ENCODE results near the gene CRYBG1.

Gene CRYBG1

DNA sequence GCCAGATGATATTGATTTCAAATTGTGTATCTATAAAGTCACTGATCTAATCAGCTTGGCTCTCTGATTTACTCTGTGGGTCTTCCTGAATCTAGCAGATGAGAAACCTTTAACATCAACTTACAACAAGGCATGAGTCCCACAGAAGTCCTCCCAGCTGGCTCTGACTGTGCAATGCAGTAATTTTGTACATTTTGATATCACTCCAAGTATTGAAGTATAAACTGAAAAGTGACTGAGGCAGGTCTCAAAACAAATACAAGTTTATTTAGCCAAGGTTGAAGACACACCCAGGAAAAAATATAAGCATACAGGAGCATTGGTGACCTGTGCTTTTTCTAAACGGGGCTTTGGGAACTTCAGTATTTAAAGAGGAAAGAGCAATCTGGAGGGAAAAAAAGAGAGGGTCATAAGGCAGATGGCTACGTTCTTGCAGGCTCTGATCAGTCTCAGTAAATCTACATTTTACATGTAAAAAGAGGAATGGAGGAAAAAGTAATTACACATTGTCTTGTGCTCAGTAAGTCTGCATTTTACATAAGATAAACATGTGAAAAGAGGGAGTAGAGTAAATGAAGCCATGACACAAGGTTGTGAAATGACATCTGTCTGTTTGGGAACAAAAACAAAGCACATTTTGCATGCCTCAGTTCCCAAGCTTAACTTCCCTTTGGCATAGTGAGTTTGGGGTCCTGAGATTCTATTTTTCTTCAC is 59.5 kb downstream of the CRYBG1 start:
- DNase-seq (ENCODE audit: low read depth in 4 of 4, low spot score in 1 of 4), result no peak

DNA sequence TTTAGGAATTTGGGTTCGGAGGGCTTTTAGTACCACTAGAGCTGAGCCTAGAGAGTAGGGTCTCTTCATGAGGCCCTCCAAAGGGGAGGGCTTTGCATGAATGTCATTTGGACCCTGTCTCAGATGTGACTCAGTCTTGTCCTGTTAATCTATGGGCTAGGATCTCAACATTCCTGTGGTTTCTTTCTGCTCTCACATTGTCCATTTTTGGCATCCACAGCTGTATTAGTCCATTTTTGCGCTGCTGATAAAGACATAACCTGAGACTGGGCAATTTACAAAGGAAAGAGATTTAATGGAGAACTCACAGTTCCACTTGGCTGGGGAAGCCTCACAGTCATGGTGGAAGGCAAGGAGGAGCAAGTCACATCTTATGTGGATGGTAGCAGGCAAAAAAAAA is 61.0 kb downstream of the CRYBG1 start:
- no peak for DNase-seq (ENCODE audit: low read depth in 4 of 4, low spot score in 1 of 4)

DNA sequence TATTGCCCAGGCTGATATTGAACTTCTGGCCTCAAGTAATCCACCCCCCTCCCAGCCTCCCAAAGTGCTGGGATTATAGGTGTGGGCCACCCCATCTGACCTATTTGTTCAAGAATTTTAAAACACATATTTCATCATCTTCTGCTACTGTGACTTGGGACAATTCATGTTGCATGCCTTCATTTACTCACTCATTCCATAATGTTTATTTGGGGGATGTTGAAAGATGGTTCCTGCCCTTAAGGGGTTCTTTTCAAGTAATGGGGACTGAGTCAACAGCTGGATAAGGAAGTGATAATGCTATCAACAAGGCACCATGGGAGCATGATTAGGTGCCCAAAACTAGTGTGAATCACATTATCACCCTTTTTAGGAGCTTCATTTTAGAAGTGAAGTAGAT is 62.0 kb downstream of the CRYBG1 start:
- no peak for DNase-seq (ENCODE audit: low read depth in 4 of 4, low spot score in 1 of 4)

GRCh38 chr6:106425382-106425781 is 64.9 kb downstream of the CRYBG1 start:
- DNase-seq (ENCODE audit: low read depth in 4 of 4, low spot score in 1 of 4), result no peak

- DNase-seq (ENCODE audit: low read depth in 4 of 4, low spot score in 1 of 4), result no peak
Observed at GRCh38 chr6:106426250-106426970, 65.9 kb downstream of the CRYBG1 start.

DNA sequence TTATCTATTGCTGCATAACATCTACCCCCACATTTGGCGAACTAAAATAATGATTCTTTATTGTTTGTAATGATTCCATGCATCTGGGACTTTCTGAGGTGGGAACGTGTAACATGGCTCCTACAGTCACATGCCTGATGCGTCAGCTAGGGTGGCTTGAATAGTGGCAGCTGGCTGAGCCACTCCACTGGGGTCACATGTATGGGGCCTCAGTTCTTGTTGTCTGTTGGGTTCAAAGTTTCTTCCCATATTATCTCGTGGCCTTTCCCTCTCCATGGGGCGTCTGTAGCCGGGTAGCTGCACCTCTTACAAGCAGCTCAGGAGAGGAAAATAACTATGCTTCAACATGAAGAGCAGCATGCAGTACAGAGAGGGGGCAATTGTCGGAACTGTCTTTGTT is 69.9 kb downstream of the CRYBG1 start:
- no peak for DNase-seq (ENCODE audit: low read depth in 4 of 4, low spot score in 1 of 4)

- no peak for DNase-seq (ENCODE audit: low read depth in 4 of 4, low spot score in 1 of 4)
Observed at GRCh38 chr6:106431405-106431804, 70.9 kb downstream of the CRYBG1 start.

DNA sequence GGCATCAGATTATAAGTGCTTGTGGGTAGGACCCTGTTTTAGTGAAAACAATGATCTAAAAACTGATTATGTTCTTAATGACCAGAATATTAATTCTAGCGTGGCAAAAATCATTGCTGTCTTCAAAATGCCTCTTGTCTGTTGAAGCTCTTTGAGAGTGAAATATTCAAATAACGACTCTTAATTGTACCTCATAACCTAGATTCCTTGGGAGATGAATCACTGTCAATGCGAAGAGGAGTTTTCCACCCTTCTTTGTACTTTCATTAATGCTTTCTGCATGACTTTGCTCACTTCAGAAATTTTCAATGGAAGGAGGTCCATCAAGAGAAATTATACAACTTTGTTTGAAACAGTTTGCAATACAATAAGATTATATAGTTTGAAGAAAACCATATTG is 71.5 kb downstream of the CRYBG1 start:
- no peak for DNase-seq (ENCODE audit: low read depth in 4 of 4, low spot score in 1 of 4)

DNA sequence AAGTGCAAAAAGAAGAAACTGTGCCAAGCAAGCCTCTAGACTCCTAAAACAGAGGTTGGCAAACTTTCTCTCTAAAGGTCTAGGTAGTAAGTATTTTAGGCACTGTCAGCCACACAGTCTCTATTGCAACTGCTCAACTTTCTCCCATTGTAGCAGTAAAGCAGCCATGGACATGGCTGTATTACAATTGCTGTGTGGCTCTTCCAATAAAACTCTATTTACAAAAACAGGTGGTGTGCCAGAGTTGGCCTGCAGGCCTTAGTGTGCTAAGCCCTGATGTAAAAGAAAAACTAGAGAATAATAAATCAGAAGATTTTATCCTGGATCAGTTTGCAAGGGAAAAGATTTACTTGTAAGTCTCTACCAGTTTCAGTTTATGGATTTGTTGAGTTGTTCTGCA is 74.0 kb downstream of the CRYBG1 start:
- no peak for DNase-seq (ENCODE audit: low read depth in 4 of 4, low spot score in 1 of 4)

GRCh38 chr6:106439459-106439858 is 78.9 kb downstream of the CRYBG1 start:
- no peak for DNase-seq (ENCODE audit: low read depth in 4 of 4, low spot score in 1 of 4)

DNA sequence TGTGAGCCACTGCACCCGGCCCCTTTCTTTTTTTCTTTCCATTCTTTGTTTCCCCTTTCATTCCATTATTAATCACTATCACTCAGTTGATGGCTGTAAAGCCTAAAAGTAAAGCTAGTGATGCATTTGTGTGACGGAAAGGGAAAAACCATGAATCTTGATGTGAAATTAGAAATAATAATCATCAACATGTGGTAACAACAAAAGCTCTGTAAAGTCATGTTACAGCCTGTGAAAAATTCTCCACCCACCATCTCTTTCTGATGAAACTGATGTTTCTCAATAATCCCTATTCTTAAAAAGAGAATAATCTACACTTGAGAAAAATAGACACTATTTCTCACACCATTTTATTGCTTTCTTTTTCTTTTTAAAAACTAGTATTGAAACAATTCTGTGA is 80.0 kb downstream of the CRYBG1 start:
- no peak for DNase-seq (ENCODE audit: low read depth in 4 of 4, low spot score in 1 of 4)

DNA sequence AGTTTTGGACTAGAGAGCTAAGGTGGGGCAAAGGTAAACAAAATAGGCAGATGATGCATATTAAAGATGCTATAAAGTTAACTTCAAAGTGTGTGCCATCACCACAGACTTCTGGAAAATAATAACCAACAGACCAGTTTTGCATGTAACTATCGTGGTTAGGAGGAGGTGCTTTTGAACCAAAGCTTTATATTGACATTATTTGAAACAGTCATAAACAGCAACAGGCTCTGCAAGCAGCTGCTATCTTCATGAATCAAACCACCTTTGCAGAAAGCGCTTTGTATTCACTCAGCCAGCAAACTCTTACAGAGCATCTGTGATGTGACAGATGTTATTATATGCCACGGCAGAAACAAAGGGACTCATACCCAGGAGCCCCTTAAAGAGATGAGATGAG is 81.9 kb downstream of the CRYBG1 start:
- DNase-seq (ENCODE audit: low read depth in 4 of 4, low spot score in 1 of 4), result no peak

GRCh38 chr6:106444777-106445507 is 84.4 kb downstream of the CRYBG1 start:
- peak in 1 of 4 experiments; percentile 19 for DNase-seq (ENCODE audit: low read depth in 4 of 4, low spot score in 1 of 4)

- DNase-seq (ENCODE audit: low read depth in 4 of 4, low spot score in 1 of 4), result no peak
Observed at GRCh38 chr6:106445508-106445878, 85.0 kb downstream of the CRYBG1 start.

GRCh38 chr6:106446287-106446885 is 85.9 kb downstream of the CRYBG1 start:
- DNase-seq (ENCODE audit: low read depth in 4 of 4, low spot score in 1 of 4), result no peak

- no peak for DNase-seq (ENCODE audit: low read depth in 4 of 4, low spot score in 1 of 4)
Observed at GRCh38 chr6:106446983-106447382, 86.5 kb downstream of the CRYBG1 start.

DNA sequence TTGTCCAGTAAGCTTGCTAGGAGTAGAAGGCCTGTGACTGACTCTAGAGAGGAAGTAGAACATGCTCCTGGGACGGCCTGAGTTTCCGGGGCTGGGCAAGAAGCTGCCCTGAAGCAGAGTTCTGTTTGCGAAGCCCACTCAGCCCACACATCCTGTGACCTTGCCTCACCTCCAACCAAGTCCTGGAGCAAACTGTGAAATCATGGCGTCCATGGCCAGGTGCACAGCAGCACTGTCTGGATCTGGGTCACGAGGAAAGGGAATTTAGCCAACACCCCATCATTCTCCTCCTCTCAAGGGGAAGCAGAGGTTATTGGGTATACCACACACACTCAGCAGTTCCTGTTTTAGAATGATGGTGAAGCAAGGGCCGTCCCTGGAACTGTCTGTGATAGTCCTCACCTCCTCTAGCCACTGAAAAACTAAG is 87.5 kb downstream of the CRYBG1 start:
- DNase-seq (ENCODE audit: low read depth in 4 of 4, low spot score in 1 of 4), result no peak

GRCh38 chr6:106450653-106451052 is 90.1 kb downstream of the CRYBG1 start:
- no peak for DNase-seq (ENCODE audit: low read depth in 4 of 4, low spot score in 1 of 4)

DNA sequence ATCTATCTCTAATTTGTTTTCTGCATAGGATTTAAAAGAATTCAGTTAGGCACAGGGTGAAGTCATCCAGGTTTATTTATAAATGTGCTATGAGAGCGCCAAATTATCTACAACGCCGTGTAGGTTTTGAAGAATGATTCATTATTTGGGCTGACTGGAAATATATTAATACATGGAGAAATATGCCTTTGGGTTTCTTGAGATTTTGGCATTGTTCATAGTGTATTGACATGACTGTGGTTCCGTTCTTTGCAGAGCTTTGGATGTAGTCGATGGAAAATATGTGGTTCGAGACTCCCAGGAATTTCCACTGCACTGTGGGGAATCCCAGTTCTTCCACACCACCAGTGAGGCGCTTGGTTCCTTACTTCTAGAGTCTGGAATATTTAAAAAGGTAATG is 90.9 kb downstream of the CRYBG1 start:
- DNase-seq (ENCODE audit: low read depth in 4 of 4, low spot score in 1 of 4), result no peak

GRCh38 chr6:106452628-106453027 is 92.1 kb downstream of the CRYBG1 start:
- no peak for DNase-seq (ENCODE audit: low read depth in 4 of 4, low spot score in 1 of 4)

DNA sequence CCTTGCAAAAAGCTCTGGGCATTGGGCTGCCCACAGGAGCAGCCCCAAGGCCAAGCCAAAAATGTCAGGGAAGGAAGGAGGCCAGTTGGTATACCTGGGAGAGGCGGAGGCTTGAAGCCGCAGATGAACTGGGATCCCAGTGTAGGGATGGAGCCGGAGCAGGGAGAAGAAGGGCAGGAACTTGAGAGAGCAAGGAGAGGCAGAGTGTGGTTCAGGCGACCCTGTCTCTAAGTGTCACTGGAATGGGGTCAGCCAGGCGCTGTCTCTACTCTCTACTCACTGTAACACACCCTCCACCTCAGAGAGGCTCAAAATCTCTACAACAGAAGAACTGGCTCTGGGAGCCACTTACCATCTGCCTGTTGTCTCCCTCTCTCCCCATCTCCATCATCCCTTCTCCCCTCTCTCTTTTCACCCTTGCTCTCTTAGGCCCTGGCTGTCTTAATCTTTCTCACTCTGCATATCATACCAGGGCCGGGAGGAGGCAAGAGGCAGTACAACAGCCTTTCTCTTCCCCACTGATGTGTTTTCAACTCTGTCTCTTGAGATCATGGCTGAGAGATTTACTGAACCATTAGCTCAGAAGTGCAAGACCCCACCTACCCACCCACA is 93.3 kb downstream of the CRYBG1 start:
- no peak for DNase-seq (ENCODE audit: low read depth in 4 of 4, low spot score in 1 of 4)

Data from stimulated activated CD4-positive, alpha-beta T cell treated with anti-CD3 and anti-CD28 coated beads, Interleukin-1b, Interleukin-23, amount 100 ng/mL, for 24 hours (primary cell).